NCI-H446 treated with DMSO at 0.1 percent for 48 hours (cell line): ENCODE data around the gene GNG7.
"Not testable (repeated sequence)": the region's sequence is repeated elsewhere in the genome, so short reads cannot be mapped to it uniquely, and the experiment has no call there.

Experiments used
- DNase-seq: peaks from one replicate; lab custom pipeline; 2025; lab: John Stamatoyannopoulos, UW

GNG7 gene

GRCh38 chr19:2641332-2641698 lies 61.2 kb downstream of the GNG7 start:
- DNase-seq = no peak

- no peak for DNase-seq
Measured at GRCh38 chr19:2640563-2641331, 61.7 kb downstream of the GNG7 start.

- DNase-seq = no peak
Measured at GRCh38 chr19:2639999-2640398, 62.5 kb downstream of the GNG7 start.

GRCh38 chr19:2638417-2638940 lies 64.0 kb downstream of the GNG7 start:
- no peak for DNase-seq

GRCh38 chr19:2636897-2637683 lies 65.4 kb downstream of the GNG7 start:
- no peak for DNase-seq

GRCh38 chr19:2636141-2636896 lies 66.2 kb downstream of the GNG7 start:
- DNase-seq = no peak

- no peak for DNase-seq
Measured at GRCh38 chr19:2634960-2635359, 67.5 kb downstream of the GNG7 start.

- DNase-seq = no peak
Measured at GRCh38 chr19:2634228-2634951, 68.1 kb downstream of the GNG7 start.

GRCh38 chr19:2633693-2634075 lies 68.8 kb downstream of the GNG7 start:
- DNase-seq = no peak

- DNase-seq = peak; percentile 11
Measured at GRCh38 chr19:2631213-2631821, 71.2 kb downstream of the GNG7 start.

GRCh38 chr19:2630352-2631001 lies 72.0 kb downstream of the GNG7 start:
- DNase-seq = no peak

- DNase-seq = no peak
Measured at GRCh38 chr19:2629491-2630351, 72.8 kb downstream of the GNG7 start.

- DNase-seq = no peak
Measured at GRCh38 chr19:2628597-2628996, 73.9 kb downstream of the GNG7 start.

- no peak for DNase-seq
Measured at GRCh38 chr19:2627855-2628254, 74.6 kb downstream of the GNG7 start.

GRCh38 chr19:2627319-2627829 lies 75.1 kb downstream of the GNG7 start:
- DNase-seq = no peak

- DNase-seq = no peak
Measured at GRCh38 chr19:2625434-2625833, 77.1 kb downstream of the GNG7 start.

GRCh38 chr19:2624537-2625091 lies 77.9 kb downstream of the GNG7 start:
- no peak for DNase-seq

GRCh38 chr19:2623798-2624197 lies 78.7 kb downstream of the GNG7 start:
- no peak for DNase-seq

- not testable (repeated sequence) for DNase-seq
Measured at GRCh38 chr19:2622371-2622961, 80.0 kb downstream of the GNG7 start.
